NCI-H510A treated with DMSO at 0.1 percent for 48 hours (cell line): ENCODE measurements around the gene SPC24.
"Not testable (repeated sequence)": the region's sequence is repeated elsewhere in the genome, so short reads cannot be mapped to it uniquely, and the experiment has no call there.

ENCODE experiments used
- DNase-seq: peaks from one replicate; lab custom pipeline; 2025; lab: John Stamatoyannopoulos, UW

The SPC24 gene

DNA sequence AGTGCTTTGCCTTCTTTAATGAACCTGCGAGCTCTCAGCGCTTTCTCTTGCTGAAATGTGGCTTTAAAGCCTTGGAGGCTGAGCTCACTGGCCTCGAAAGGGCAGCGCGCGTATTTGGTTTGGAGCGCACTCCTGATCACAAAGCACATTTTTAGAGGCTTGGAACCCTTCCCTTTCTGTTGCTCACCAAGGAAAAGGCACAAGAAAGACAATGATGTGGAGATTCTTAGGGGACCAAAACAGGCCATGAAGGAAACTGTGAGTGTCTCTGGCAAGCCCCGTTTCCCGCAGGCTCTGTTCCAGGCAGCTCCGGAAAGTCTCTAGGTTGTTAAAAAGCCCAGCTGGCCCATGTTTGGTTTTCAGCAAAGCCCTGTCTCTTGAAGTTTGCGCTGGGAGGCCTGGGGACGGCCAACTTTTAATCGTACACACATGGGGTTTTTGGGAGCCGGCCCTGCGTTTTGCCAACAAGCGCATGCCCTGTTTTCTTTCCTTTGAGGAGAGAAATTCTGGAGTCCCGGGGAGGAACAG lies 9.4 kb upstream of the SPC24 start:
- no peak for DNase-seq

DNA sequence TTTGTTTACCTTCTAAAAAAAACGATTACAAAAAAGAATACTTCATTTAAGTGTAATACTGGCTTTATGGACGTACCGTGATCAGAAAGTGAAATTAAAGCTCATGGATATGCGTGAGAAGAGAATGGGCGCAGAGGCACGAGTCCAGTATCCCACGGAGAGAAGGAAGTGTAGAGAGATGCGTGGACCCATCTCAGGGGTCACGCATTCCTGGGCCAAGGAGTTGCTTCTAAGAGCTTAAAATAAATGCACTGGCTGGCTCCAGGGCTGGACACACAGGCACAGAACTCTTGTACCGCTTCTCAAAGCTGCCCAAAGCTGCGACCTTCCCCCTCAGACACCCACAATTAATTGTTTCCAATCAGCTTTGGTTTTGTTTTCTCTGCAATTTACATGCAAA lies 8.7 kb upstream of the SPC24 start:
- no peak for DNase-seq

DNA sequence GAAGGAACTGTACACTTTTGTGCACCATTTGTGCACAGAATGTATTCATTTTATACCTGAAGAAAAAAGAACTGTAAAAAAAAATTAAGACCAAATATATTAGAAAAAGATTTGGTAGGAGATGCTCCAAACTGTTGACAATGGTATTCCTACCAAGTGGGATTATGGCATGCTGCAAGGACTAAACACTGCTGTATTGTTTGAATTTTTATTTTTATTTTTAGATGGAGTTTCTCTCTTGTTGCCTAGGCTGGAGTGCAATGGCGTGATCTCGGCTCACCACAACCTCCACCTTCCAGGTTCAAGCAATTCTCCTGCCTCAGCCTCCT lies 4.8 kb upstream of the SPC24 start:
- DNase-seq: not testable (repeated sequence)

DNA sequence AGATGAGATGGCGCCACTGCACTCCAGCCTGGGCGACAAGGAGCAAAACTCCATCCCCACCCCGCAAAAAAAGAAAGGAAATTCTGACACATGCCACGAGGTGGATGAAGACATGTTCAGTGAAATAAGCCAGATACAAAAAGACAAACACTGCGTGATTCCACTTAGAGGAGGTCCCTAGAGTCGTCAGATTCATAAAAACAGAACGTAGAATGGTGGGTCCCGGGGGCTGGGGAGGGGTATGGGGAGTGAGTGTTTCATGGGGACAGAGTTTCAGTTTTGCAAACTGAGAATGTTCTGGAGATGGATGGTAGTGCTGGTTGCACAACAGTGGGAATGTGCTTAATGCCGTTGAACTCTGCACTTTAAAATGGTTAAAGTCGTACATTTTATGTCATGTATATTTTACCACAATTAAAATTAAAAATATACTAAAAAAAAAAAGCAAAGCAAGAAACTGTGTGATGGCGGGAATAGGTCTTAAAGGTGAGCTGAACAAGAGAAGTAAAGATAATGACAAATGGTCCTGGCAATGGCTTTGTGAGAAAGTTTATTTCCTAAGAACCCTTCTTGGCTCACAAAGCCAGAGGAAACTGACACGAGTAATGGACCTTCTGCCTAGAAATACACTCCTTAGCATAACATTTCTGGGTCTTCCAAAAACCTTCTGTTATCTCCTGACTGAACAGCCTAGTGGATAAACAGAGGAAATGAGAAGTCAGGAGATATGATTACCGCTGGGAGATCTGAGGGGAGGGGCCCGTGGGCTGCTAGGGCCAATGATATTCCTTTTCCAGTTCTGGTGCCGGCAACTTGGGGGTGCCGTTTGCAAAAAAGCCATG lies 4.2 kb upstream of the SPC24 start:
- peak; percentile 10 for DNase-seq

DNA sequence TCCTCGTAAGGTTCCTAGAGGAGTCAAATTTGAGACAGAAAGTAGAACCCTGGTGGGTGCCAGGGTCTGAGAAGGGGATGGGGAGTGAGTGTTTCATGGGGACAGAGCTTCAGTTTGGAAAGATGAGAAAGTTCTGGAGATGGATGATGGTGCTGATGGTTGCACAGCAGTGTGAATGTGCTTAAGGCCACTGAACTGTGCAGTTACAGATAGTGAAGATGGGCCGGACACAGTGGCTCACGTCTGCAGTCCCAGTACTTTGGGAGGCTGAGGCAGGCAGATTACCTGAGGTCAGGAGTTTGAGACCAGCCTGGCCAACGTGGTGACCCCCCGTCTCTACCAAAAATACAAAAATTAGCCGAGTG lies 917 bp downstream of the SPC24 start:
- DNase-seq: no peak

DNA sequence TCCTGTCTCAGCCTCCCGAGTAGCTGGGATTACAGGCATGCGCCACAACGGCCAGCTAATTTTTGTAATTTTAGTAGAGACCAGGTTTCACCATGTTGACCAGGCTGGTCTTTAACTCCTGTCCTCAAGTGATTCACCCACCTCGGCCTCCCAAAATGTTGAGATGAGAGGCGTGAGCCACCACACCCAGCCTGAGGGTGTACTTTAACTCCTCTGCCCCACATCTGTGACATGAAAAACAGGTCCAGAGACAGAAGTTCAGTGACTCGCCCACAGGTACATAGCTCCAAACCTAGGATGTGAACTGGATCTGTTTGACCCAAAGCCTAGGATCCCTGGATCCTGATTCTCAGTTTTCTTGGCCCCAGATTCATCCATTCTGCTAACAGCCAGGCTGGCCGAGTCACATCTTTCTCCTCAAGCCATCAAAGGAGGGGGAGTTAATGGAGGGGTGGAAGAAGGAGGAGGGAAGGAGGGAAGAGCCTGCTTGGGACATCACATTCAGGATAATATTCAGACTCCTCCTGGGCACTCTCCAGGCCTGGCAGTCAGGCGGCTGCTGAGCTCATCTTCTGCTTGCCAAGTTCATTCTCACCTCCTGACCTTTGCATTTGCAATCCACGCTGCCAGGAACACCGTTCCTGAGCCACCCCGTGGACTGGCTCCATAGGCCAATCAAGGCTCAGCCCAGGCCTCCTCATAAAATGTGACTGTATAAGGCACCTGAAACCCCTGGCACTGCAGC lies 3.1 kb downstream of the SPC24 start:
- no peak for DNase-seq

DNA sequence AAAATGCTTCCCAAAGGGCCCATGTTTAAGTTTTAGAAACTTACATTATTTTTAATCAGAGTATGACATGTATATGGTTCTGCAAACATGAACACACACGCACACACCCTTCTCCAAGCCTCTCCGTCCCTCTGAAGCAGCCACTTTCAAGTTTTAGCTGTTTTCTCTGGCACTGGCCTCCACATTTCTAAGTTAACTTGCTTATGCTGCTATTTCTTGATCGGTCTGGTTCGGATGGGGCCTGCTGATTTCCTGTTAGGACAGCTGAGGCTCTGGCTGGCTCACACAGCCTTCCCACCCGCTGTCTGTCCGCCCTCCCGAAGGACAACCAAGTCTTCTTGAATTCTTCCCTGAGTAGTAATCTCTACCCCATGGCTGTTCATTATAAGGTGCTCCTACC lies 4.4 kb downstream of the SPC24 start:
- DNase-seq: no peak

DNA sequence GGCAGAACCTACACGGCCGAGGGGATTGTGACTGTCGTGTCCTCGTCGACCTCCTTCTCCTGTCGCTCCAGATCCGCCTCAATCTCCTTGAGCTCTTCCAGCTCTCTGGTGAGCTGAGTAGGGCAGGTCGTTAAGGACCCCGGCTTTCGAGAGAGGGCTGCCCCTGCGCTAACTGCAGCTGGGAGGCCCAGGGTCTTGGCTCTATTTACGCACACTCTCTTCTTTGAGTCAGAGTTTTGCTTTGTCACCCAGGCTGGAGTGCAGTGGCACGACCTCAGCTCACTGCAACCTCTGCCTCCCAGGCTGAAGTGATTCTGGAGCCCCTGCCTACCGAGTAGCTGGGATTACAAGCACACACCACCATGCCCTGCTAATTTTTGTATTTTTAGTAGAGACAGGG lies 7.6 kb downstream of the SPC24 start:
- no peak for DNase-seq

DNA sequence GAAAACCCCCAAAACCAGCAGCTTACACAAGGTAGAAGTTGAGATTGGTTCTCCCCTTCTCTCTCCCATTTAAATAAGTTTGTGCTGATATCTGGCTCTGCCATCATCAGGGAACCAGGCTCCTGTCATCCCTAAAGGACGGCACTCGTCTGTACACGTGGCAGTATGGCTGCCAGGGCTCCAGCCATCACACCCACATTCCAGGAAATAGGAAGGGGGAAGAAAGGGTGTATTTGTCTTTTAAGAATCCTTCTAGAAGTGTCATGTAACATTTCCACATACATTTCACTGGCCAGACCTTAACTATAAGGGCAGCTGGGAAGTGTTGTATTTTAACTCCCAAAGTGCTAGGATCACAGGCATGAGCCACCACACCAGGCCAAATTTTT lies 10.1 kb downstream of the SPC24 start:
- DNase-seq: no peak

DNA sequence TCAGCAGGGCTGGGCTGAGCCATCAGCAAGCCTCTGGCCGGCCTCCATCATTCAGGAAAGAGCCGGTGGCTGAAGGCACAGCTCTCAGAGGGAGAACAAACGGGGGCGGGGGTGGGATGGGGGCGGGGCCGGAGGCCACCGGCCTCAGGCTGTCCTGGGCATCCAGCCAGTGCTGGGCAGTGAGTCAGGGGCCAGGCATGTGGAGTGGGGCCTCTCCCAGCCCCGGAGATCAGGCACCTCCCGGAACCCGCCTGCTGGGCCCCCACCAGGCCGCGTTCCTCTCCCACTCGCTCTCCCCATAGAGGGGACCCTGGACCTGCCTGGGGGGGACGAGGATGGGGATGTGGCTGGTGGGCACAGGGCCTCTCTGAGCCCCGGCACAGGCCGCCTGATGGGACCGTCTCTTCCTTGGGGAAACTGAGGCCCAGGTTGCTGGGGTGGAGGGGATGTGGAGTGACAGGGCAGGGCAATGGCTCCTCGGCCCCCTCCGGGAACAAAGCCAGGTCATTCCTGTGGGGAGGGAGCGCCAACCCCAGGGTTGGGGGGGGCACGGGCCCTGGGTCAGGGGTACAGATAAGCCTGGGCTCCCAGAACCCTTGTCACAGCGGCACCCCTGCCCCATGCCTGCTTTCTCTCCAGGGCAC lies 12.9 kb downstream of the SPC24 start:
- DNase-seq: no peak

DNA sequence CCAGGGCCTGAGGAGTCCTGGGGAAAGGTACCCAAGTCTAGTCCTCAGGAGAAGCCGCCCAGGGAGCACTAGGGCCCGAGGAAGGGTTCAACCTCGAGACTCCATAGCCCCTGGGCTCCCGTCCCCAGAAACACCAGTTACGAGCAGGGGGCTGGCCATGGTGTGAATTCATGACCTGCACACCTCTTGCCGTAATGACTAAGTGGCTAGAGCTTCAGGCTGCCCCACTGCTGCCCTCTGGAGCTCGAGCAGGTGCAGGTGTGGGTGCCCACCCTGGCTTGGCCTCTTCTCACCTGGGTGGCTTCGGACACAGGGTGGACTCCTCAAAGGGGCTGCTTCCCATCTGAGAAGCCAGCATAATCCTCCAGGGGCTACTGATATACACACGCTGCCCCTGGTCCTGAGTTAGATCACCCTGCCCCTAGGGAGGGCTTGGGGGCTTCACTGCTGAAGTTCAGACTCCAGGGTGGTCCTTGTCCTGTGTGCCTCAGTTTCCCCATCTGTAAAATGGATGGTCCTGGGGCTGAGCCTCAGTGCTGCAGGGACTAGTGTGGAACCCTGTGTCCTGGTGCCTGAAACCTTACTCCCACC lies 13.6 kb downstream of the SPC24 start:
- DNase-seq: no peak

DNA sequence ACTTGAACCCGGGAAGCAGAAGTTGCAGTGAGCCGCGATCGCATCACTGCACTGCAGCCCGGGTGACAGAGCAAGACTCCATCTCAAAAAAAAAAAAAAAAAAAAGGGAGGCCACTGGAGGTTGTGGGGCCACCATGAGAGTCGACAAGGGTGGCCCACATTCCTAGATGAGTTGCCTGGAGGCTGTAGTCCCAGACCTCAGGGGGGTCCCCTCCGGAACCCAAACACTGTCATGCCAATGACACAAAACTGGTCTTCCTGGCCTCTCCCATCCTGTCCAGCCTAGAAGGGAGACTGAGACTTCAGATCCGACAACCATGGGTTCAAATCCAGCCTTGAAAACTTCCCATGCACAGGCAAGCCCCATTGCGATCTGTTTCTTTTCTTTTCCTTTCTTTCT lies 14.7 kb downstream of the SPC24 start:
- no peak for DNase-seq

DNA sequence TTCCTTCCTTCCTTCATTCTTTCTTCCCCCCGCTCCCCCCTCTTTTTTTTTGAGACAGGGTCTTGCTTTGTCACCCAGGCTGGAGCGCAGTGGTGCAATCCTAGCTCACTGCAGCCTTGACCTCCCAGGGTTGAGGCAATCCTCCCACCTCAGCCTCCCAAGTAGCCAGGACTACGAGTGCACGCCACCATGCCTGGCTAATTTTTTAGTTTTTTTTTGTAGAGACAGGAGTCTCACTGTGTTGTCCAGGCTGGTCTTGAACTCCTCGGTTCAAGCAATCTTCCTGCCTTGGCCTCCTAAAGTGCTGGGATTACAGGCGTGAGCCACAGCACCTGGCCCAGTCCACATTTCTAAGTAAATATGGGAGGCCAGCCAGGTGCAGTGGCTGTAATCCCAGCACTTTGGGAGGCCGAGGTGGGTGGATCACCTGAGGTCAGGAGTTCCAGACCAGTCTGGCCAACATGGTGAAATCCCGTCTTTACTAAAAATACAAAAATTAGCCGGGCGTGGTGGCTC lies 15.5 kb downstream of the SPC24 start:
- DNase-seq: not testable (repeated sequence)

DNA sequence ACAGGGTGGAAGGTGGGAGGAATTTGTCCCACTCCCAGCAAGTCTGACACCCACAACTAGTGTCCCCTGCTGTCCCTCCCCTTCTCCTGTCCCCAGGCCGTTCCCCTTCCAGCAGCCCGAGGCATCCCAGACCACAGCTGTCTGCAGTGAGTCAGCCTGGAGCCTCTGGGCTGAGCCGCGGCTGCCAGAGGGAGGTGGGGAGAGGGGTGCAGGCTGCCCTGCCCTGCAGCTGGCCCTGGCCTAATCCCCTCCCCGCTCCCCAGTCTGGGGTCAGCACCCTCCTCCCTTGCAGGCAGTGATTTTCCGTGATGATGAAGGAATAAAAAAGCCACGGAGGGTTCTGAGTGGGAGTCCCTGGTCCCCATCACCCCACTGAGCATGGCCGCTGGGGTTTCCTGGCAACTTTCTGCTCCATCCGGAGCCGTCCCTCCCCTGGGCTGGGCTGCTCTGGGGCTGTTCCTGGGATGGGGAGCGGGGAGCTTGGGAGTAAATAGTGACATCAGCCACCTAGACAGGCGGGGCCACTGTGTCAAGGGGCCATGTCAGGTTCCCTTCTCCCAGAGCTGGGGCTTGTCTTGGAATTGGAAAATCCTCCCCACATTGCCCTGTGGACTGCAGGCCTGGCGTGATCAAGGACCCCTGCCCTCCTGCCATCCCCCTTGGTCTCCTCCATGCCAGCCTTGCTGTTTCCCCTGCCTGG lies 16.8 kb downstream of the SPC24 start:
- DNase-seq: no peak

DNA sequence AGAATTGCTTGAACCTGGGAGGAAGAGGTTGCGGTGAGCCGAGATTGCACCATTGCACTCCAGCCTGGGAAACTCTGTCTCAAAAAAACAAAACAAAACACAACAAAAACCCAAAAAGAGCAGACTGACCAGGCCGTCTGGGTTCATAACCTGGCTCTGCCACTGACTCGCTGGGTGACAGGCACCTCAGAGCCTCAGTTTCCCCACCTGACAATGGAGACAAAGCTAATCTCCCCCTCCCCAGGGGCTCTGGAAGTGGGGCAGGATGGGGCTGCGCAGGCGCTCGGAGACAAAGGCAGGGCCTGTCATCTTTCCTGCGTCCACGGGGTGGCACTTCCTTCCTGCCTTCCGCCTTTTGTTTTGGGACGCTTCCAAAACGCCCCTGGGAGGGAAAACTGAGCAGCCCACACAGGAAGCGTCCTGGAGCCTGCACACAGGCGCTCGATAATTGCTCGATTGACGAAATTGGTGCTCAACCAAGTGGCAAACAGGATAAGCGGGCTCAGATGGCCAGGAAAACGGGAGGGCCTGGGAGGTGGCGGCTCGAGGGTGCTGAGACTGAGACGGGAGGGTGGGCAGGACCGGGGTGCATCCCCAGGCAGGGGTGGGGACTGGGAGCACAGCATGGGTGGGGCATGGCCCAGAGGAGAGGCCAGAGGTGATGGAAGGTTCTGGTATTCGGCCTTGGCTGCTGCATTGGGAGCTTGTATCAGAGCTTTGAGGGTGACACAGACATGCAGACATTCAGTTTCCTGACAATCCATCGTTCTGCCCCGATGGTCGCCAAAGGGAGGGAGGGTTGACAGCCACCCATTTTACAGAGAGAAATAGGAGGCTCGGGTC lies 17.8 kb downstream of the SPC24 start:
- peak; percentile 67 for DNase-seq

DNA sequence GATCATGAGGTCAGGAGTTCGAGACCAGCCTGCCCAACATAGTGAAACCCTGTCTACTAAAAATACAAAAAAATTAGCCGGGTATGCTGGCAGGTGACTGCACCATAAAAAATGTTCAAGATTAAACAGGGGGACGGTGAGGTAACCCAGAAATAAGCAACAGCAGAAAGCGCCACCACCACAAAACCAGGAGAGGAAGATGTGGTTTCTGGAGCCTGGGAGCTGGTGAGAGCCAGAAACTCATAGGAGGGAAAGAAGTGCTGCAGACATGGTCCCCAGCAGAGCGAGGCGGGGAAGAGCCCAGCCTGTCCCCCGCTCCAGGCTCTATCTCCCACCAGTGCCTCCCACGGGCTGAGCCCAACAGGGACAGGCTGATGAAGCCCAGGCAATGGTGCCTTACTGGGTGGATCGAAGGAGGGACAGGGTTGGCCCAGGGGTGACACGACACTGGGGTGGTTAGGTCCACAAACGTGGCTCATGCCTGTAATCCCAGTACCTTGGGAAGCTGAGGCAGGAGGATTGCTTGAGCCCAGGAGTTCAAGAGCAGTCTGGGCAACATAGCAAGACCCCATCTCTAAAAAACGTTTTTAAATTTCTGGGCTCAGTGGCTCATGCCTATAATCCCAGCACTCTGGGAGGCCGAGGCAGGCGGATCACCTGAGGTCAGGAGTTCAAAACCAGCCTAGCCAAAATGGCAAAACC lies 19.0 kb downstream of the SPC24 start:
- DNase-seq: no peak

DNA sequence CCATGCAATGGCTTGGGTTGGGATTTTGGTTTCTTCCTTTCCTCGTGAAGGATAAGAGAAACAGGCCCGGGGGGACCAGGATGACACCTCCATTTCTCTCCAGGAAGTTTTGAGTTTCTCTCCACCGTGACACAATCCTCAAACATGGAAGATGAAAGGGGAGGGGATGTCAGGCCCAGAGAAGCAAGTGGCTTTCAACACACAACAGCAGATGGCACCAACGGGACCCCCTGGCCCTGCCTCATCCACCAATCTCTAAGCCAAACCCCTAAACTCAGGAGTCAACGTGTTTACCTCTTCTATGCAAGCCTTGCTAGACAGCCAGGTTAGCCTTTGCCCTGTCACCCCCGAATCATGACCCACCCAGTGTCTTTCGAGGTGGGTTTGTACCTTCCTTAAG lies 24.1 kb downstream of the SPC24 start:
- no peak for DNase-seq

DNA sequence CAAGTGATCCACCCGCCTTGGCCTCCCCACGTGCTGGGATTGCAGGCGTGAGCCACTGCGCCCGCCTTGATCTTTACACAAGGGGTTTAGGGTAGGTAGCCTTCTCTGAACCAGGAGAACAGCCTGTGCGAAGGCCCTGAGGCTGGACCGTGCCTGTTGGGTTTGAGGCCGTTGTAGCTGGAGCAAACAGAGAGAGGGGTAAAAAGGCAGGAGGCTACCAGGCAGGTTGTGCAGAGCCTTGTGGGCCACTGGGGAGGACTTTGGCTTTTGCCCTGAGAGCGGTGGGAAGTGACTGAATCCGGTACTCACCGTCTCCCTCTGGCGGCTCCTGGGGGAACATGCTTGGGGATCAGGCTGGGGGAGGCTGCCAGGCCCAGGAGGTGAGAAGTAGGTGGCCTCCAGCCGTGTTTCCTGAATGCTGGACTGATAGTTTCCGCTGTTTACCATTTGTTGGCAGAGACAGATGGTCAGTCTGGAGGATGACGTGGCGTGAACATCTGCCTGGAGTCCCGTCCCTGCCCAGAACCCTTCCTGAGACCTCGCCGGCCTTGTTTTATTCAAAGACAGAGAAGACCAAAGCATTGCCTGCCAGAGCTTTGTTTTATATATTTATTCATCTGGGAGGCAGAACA lies 24.6 kb downstream of the SPC24 start:
- DNase-seq: peak; percentile 79

DNA sequence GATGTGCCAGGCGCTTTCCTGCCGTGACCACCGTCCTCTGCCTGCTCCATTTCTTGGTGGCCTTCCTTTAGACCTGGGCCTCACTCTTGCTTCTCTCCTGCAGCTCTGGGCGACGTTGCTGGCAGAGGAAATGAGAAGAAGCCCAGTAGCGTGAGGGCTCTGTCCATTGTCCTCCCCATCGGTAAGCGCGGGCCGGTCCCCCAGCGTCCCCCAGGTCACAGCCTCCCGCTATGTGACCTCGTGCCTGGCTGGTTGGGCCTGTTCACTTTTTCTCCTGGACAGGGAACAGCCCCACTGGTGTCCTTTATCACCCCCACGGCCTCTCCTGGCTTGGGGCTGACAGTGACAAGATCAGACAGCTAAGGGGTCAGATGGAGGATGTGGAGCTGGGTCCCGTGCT lies 27.7 kb downstream of the SPC24 start:
- DNase-seq: no peak
